ENCODE data around the gene USO1.

- TF ChIP-seq POLR2A (IDR thresholded peaks at IDR 0.05; ENCODE audit: low read length) (no peak), GATA1 (IDR thresholded peaks at IDR 0.05; ENCODE audit: low read depth, low read length) (no peak)
Measured at GRCh38 chr4:75737398-75737797, 13.0 kb downstream of the USO1 start.
